Measurements from ENCODE around the gene PDE8A.
"Not testable (repeated sequence)": the region's sequence is repeated elsewhere in the genome, so short reads cannot be mapped to it uniquely, and the experiment has no call there.

PDE8A gene

GRCh38 chr15:85008474-85009260 is 27.0 kb downstream of the PDE8A start:
- no peak for DNase-seq (ENCODE audit: extremely low read depth in 1 of 2, low read depth in 1 of 2)

DNA sequence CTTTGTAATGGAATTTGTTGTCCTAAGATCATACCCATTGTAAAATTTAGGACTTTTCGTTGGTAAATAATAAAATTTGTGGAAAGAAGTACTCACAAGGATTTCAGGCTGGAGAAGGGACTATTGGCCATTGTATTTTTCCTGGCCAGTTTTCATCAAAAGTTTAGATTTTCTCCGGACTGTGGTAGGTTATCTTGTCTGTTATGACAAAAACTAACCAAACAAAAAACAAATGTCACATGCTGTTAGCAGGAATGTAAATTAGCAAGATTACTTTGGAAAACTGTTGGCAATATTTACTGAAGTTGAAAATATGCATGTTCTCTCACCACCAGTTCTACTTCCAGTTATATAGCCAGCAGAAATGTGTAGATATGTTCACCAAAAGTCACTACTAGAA is 27.8 kb downstream of the PDE8A start:
- DNase-seq (ENCODE audit: extremely low read depth in 1 of 2, low read depth in 1 of 2) = no peak

- DNase-seq (ENCODE audit: extremely low read depth in 1 of 2, low read depth in 1 of 2) = no peak
These were observed 28.4 kb downstream of the PDE8A start for GRCh38 chr15:85010071-85010385.

DNA sequence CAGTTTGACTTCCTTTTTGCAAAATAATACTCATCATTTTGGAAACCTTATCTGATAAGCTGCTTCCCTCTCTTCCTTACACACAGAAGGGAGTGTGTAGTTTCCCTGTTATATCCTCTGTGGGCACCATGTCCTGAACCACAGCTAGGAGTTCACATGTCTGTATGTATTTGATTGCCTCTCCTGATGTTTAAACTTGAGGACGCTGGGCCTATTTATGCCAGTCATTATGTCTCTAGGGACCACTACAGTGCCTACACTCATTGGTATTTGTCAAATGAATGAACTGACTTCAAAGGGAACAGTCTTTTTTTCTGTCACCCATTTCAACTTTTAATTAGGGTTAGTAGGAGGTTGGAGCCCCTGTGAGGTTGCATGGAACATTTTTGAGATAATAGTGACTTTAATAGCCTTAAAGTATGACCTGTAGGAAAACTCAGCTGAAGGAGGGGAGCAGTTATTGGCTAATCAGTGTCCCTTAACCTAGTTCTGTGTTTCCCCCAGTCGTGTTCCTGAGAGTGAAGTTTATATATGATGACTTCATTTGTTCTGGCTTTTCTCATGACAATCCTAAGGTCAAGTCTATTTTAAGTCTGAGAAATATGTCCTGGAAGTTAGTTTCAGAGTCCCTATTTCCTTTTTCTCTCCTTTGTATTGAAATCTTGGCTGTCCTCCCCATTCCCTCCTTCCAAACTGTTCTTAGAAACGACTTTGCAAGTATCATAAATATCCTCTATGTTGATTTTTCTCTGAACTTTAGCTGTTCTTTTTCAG is 28.9 kb downstream of the PDE8A start:
- no peak for DNase-seq (ENCODE audit: extremely low read depth in 1 of 2, low read depth in 1 of 2)

DNA sequence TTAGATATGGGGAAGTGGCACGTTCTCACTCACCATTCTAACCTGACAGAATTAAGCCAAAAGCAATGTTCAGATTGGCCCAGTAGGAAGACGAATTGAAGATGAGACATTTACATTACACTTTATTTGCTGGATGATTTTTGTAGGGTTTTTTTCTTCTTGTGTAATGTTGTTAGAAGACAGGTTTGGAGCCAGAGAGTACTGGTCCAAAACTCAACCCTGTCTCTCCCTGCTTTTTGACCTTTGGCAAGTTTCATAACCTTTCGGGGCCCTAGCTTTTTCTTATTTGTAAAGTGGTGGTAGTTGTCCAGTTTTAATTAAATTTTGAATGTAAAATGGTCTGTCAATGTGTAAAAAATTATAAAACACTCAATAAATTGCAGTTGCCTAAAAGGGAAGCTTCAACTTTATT is 29.5 kb downstream of the PDE8A start:
- no peak for DNase-seq (ENCODE audit: extremely low read depth in 1 of 2, low read depth in 1 of 2)

DNA sequence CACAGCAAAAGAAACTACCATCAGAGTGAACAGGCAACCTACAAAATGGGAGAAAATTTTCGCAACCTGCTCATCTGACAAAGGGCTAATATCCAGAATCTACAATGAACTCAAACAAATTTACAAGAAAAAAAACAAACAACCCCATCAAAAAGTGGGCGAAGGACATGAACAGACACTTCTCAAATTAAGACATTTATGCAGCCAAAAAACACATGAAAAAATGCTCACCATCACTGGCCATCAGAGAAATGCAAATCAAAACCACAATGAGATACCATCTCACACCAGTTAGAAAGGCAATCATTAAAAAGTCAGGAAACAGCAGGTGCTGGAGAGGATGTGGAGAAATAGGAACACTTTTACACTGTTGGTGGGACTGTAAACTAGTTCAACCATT is 30.1 kb downstream of the PDE8A start:
- not testable (repeated sequence) for DNase-seq (ENCODE audit: extremely low read depth in 1 of 2, low read depth in 1 of 2)

- DNase-seq (ENCODE audit: extremely low read depth in 1 of 2, low read depth in 1 of 2) = no peak
These were observed 32.1 kb downstream of the PDE8A start for GRCh38 chr15:85013785-85014184.

- DNase-seq (ENCODE audit: extremely low read depth in 1 of 2, low read depth in 1 of 2) = no peak
These were observed 33.3 kb downstream of the PDE8A start for GRCh38 chr15:85014932-85015331.

DNA sequence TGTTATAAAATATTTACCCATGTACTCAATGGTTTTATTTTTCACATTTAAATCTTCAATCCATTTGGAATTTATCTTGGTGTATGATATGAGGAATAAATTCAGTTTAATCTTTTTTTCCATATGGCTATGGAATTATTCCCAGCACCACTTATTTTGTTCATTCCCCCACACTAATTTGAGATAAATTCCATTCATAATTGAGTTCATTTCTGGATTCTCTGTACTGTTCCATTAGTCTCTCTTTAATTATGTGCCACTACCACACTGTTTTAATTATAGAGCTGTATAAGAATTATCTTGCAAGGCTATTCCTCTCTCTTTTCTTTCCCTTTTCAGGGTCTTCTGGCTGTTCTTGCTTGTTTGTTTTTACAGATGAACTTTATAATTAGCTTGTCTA is 34.6 kb downstream of the PDE8A start:
- no peak for DNase-seq (ENCODE audit: extremely low read depth in 1 of 2, low read depth in 1 of 2)

DNA sequence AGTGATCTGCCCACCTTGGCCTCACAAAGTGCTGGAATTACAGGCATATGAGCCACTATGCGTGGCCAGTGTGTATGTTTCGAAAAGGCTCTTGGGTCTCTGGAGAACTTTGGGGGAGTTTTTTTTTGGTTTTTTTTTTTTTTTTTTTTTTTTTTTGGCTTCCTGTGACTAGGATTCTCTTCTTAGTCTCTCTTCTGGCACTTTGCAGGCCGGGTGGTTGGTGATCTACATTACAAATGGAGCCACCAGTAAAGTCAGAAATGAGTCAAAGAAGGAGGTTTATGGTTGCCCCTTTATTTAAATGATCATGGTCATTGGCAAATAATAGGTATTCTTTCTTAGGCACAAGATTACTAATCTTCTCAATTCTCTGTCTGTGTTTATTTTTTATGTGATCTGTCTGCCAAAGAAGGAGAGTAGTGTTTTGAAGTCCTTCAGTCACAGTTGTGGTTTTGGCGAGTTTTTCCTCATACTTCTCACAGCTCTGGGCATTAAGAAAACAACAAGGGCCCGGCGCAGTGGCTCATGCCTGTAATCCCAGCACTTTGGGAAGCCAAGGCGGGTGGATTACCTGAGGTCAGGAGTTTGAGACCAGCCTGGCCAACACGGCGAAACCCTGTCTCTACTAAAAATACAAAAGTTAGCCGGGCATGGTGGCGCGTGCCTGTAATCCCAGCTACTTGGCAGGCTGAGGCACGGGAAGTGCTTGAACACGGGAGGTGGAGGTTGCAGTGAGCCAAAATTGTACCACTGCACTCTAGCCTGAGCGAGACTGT is 38.3 kb downstream of the PDE8A start:
- DNase-seq (ENCODE audit: extremely low read depth in 1 of 2, low read depth in 1 of 2) = no peak

DNA sequence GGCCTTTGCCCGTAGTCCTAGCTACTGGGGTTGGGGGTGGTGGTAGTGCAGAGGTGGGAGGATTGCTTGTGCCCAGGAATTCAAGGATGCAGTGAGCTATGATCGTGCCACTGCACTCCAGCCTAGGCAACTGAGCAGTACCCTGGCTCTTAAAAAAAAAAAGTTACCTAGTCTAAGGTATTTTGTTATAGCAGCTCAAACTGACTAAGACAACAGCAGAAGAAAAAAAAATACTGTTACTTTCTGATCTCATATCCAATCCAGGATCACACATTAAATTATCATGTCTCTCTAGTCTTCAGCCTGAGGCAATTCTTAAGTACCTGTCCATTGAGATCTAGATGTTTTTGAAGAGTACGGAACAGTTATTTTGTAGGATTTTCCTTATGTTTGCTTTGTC is 39.8 kb downstream of the PDE8A start:
- DNase-seq (ENCODE audit: extremely low read depth in 1 of 2, low read depth in 1 of 2) = no peak

DNA sequence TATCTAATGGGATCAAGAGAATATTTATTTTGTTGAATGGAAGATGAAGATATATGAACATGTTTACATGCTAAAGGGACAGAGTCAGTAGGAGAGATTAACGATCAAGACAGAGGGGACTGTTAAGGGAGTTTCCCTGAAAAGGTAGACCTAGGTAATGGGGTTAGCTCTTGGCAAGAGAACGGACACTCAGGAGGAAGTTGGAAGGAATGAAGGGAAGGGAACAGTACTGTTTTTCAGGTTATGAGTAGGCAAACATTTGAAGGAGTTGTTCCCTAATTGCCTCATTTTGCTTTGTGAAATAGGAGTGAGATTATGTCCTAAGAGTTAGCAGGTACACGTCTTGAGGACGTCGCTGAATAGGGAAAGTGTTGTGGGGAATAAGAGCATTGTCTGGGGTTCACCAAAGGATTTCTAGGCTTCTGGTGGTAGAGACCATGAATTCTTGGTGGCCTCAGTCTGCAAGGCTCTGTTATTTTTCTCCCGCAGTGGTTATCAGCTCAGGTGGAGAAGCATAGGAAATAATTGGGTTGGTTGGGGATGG is 41.3 kb downstream of the PDE8A start:
- no peak for DNase-seq (ENCODE audit: extremely low read depth in 1 of 2, low read depth in 1 of 2)

DNA sequence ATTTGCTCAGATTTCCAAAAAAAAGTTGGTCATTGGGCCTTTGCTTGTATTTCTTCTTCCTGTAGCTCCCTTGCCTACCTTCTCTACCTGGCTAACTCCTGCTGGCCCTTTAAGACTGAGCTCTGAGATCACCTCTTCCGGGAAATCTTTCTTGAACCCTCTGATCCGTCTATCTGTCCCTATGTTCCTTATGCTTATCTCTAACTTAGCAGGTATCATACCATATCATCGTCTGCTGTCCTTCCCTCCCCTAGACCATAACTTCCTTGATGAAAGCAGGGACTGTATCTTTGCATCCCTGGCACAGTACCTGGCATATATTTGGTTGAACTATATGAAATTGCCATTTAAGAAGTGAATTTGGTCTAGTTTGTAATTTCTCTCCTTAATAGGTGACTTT is 42.3 kb downstream of the PDE8A start:
- no peak for DNase-seq (ENCODE audit: extremely low read depth in 1 of 2, low read depth in 1 of 2)

GRCh38 chr15:85024509-85025336 is 43.1 kb downstream of the PDE8A start:
- no peak for DNase-seq (ENCODE audit: extremely low read depth in 1 of 2, low read depth in 1 of 2)

GRCh38 chr15:85025516-85026251 is 44.0 kb downstream of the PDE8A start:
- DNase-seq (ENCODE audit: extremely low read depth in 1 of 2, low read depth in 1 of 2) = no peak

- no peak for DNase-seq (ENCODE audit: extremely low read depth in 1 of 2, low read depth in 1 of 2)
These were observed 44.8 kb downstream of the PDE8A start for GRCh38 chr15:85026304-85027032.

GRCh38 chr15:85027033-85027380 is 45.4 kb downstream of the PDE8A start:
- DNase-seq (ENCODE audit: extremely low read depth in 1 of 2, low read depth in 1 of 2) = no peak

GRCh38 chr15:85027421-85027820 is 45.8 kb downstream of the PDE8A start:
- DNase-seq (ENCODE audit: extremely low read depth in 1 of 2, low read depth in 1 of 2) = no peak

DNA sequence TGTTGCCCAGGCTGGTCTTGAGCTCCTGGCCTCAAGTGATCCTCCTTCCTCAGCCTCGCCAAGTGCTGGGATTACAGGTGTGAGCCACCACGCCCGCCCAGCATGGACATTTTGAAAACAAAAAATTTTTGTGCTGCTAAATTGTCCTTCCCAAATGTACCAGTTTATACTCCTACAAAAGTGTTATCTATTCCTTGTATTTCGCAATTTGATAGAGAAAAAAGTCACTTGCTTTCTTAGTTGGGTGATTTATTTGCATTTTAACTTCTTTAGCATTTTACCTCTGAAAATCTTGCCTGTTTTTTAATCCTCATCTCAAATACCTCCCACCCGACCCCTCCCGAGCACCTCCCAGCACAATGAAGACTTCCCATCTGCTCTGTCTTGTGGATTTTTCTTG is 46.8 kb downstream of the PDE8A start:
- no peak for DNase-seq (ENCODE audit: extremely low read depth in 1 of 2, low read depth in 1 of 2)
